Neural cell (in vitro differentiated cells): Measurements from ENCODE around the gene TCN2. TPM values are rescaled to one million over a fixed set of nuclear protein-coding genes. Genes with fewer than 3 reads are reported as not detected.

Experiments used
- H2AFZ ChIP-seq: fragments of 200-600, 300-800 bp; sonication (generic), shearing (Covaris generic); 2 replicates; pipeline ENCODE4 v1.6.0; 2014; ENCODE audit warnings: low read depth, mild to moderate bottlenecking, antibody characterized with exemption, low read length, moderate library complexity
- H3F3A ChIP-seq: fragments of 200-600 bp; shearing (Covaris generic); 2 replicates; pipeline ENCODE4 v1.6.1; 2016; ENCODE audit warnings: mild to moderate bottlenecking, moderate library complexity, mixed read lengths, antibody characterized with exemption, low read length; ENCODE audit not compliant: insufficient read depth, poor library complexity, severe bottlenecking
- H3K27ac ChIP-seq: fragments of 200-600, 300-800 bp; sonication (generic), shearing (Covaris generic); 2 replicates; pipeline ENCODE4 v1.5.1; 2014; ENCODE audit warnings: mild to moderate bottlenecking, low read length, moderate library complexity
- H3K27me3 ChIP-seq: fragments of 300-800, 200-600 bp; sonication (generic), shearing (Covaris generic); 2 replicates; pipeline ENCODE4 v1.6.0; 2014; ENCODE audit warnings: mild to moderate bottlenecking, low read depth, low read length, moderate library complexity; ENCODE audit not compliant: insufficient read depth
- H3K36me3 ChIP-seq: fragments of 300-800, 200-600 bp; sonication (generic), shearing (Covaris generic); 2 replicates; pipeline ENCODE4 v1.5.1; 2014; ENCODE audit warnings: mild to moderate bottlenecking, antibody characterized with exemption, low read length, moderate library complexity; ENCODE audit not compliant: insufficient read depth
- H3K4me2 ChIP-seq: fragments of 300-800, 200-600 bp; sonication (generic), shearing (Covaris generic); 2 replicates; pipeline ENCODE4 v1.6.0; 2014; ENCODE audit warnings: mild to moderate bottlenecking, low read length
- H3K4me3 ChIP-seq: fragments of 300-800, 200-600 bp; sonication (generic), shearing (Covaris generic); 2 replicates; pipeline ENCODE4 v1.5.1; 2014; ENCODE audit warnings: mild to moderate bottlenecking, low read length, moderate library complexity
- H3K79me2 ChIP-seq: fragments of 200-600 bp; shearing (Covaris generic); replicated peaks from 2 replicates; pipeline ENCODE4 v1.6.0; 2014; ENCODE audit warnings: mild to moderate bottlenecking, low read length, moderate library complexity; ENCODE audit not compliant: insufficient read depth
- H3K9ac ChIP-seq: fragments of 300-800, 200-600 bp; sonication (generic), shearing (Covaris generic); 2 replicates; pipeline ENCODE4 v1.6.1; 2016; ENCODE audit warnings: mild to moderate bottlenecking, low read length, mixed read lengths
- H3K9me2 ChIP-seq: fragments of 200-600 bp; shearing (Covaris generic); 2 replicates; pipeline ENCODE4 v1.6.1; 2016; ENCODE audit warnings: mild to moderate bottlenecking, low read length, mixed read lengths; ENCODE audit not compliant: insufficient read depth
- H3K9me3 ChIP-seq: fragments of 200-600, 300-800 bp; sonication (generic), shearing (Covaris generic); 2 replicates; pipeline ENCODE4 v1.6.1; 2016; ENCODE audit warnings: mild to moderate bottlenecking, mixed run types, low read length, moderate library complexity, mixed read lengths
- H4K20me1 ChIP-seq: fragments of 200-600 bp; shearing (Covaris generic); 2 replicates; pipeline ENCODE4 v1.6.1; 2016; ENCODE audit warnings: mild to moderate bottlenecking, mixed run types; ENCODE audit not compliant: insufficient read depth
- CTCF ChIP-seq: fragments of 450-650 bp; IDR thresholded peaks from 2 replicates; pipeline ENCODE4 v1.5.1; 2014; ENCODE audit warnings: antibody characterized with exemption, mild to moderate bottlenecking, moderate library complexity; ENCODE audit not compliant: poor library complexity, severe bottlenecking
- EP300 ChIP-seq: fragments of 450-650 bp; conservative IDR thresholded peaks from 2 replicates; pipeline ENCODE4 v1.6.1; 2014; ENCODE audit warnings: antibody characterized with exemption, mild to moderate bottlenecking, moderate library complexity; ENCODE audit not compliant: poor library complexity, severe bottlenecking
- EZH2 ChIP-seq: fragments of 200-600, 300-800 bp; shearing (Covaris generic), sonication (generic); IDR thresholded peaks from 2 replicates; pipeline ENCODE4 v1.6.1; 2014; ENCODE audit warnings: antibody characterized with exemption, low read length, borderline replicate concordance, mild to moderate bottlenecking; ENCODE audit not compliant: insufficient read depth, poor library complexity, severe bottlenecking
- POLR2AphosphoS5 ChIP-seq: IDR thresholded peaks from 2 replicates; pipeline ENCODE4 v1.6.1; 2012
- RAD21 ChIP-seq: fragments of 450-650 bp; conservative IDR thresholded peaks from 2 replicates; pipeline ENCODE4 v1.6.1; 2014; ENCODE audit warnings: antibody characterized with exemption, mild to moderate bottlenecking, moderate library complexity
- REST ChIP-seq: IDR thresholded peaks from 2 replicates; pipeline ENCODE4 v1.6.1; 2012; ENCODE audit warnings: borderline replicate concordance
- SMC3 ChIP-seq: fragments of 450-650 bp; conservative IDR thresholded peaks from 2 replicates; pipeline ENCODE4 v1.6.1; 2014; ENCODE audit warnings: antibody characterized with exemption, mild to moderate bottlenecking, moderate library complexity; ENCODE audit not compliant: poor library complexity
- TAF1 ChIP-seq: IDR thresholded peaks from 2 replicates; pipeline ENCODE4 v1.6.1; 2012; ENCODE audit warnings: low read depth
- polyA plus RNA-seq: library from polyadenylated mRNA; depleted of rRNA; stranded (reverse); fragments of >200 nt; gene quantifications from 2 replicates; pipeline ENCODE4 v1.2.3, GENCODE V29; 2014

Gene TCN2
- polyA plus RNA-seq, 1 donor from 2014 or later, result 13.0 TPM

DNA sequence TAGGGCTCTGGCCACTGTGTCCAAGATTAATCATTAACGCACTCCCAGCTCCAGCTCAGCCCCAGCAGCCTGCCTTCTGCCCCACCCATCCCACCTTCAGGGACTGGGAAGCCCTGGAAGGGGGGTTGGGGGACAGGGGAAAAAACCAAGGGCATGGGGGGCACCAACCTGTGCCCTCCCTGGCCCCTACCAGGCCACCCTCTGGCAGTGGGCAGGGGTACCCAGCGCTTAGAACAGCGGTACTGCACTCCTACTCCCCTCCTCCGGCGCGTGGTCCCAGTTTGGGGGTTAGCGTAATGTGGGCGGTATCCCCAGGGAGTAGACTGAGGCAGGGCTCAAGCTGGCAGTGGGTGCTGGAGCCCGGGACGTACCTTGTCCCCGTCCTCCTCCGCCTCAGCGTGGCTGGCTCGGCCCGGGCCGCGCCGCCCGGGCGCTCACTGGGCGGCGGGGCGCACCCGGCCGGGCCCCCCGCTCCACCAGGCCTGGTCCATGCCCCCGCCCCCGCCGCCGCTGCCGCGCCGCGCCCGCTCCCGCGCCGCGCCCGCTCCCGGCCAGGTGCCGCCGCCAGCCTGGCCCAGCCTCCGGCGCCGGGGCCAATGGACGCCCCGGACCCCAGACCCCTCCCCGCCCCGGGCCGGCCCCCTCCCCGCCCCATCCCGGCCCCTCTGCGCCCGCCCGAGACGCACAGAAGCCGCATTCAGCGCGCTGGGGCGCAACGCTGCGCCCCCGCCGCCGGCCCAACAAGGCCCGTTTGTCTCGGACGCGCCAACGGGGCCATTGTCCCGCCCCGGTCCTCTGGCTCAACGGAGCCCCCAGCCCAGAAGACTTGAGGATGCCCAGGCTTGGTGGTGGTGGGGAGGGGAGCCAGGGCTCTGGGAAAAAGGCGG is 32.6 kb upstream of the TCN2 start, which contains the start of gene GAL3ST1:
Gene GAL3ST1, minus strand, starts transcription at position 571 of the 887 bp plus-strand sequence. CDS start 17,273 bp downstream, outside the sequence.
- Histone ChIP-seq H3K27me3 (no peaks in the 10 kb centered on the region), H4K20me1 (no peaks in the 10 kb centered on the region), H3K4me3 (peak within 1 kb of the TSS; percentile 37), H3K9me2 (no peaks in the 10 kb centered on the region), H3K27ac (no peak within 1 kb of the TSS), H3K36me3 (no peaks in the 10 kb centered on the region), H3K9ac (no peak within 1 kb of the TSS), H3K9me3 (no peaks in the 10 kb centered on the region), H3K79me2 (no peaks in the 10 kb centered on the region), H2AFZ (no peak within 1 kb of the TSS), H3F3A (no peaks in the 10 kb centered on the region), H3K4me2 (no peak within 1 kb of the TSS)
- no peak for TF ChIP-seq EP300
- no peak for TF ChIP-seq SMC3
- TF ChIP-seq RAD21, result no peak
- no peak for TF ChIP-seq REST

GRCh38 chr22:30574997-30575671 is 31.8 kb upstream of the TCN2 start:
- H3K9ac ChIP-seq, result no peak overlapping the region

DNA sequence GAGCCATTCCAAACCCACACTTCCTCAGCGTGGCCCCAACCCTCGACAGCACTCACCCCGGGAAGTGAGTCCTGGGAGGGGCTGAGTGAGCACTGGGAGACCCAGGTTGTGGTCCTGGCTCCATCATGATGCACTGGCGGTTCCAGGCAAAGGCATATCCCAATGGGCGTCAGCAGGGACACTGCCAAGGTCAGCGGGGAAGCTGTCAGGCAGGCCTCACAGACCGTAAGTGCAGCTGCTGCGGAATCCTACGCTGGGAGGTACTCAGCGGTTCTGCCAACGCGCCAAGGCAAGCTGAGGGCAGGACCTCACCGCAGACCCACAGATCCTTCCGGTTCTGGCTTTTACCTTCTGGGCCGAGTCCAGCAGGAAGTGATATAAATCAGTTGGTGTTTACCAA is 31.1 kb upstream of the TCN2 start:
- Histone ChIP-seq H3K27ac (no peak overlapping the region), H3K9ac (no peak overlapping the region), H3K79me2 (no peaks in the 10 kb centered on the region), H3K36me3 (no peaks in the 10 kb centered on the region), H4K20me1 (no peaks in the 10 kb centered on the region), H3K4me3 (no peak overlapping the region), H2AFZ (no peak overlapping the region), H3K9me3 (no peaks in the 10 kb centered on the region), H3K4me2 (no peak overlapping the region), H3F3A (no peaks in the 10 kb centered on the region), H3K27me3 (no peaks in the 10 kb centered on the region), H3K9me2 (no peaks in the 10 kb centered on the region)
- no peak for TF ChIP-seq RAD21
- TF ChIP-seq EZH2, result no peak
- TF ChIP-seq REST, result no peak
- TF ChIP-seq SMC3, result no peak
- TF ChIP-seq TAF1, result no peak
- TF ChIP-seq POLR2AphosphoS5, result no peak
- TF ChIP-seq EP300, result no peak
- no peak for TF ChIP-seq CTCF

More at GRCh38 chr22:30574997-30575671, 31.8 kb upstream of the TCN2 start:
- H3K27ac ChIP-seq, result no peak overlapping the region
- H3K9me3 ChIP-seq, result no peaks in the 10 kb centered on the region
- H3K79me2 ChIP-seq, result no peaks in the 10 kb centered on the region
- no peak overlapping the region for H3K4me2 ChIP-seq
- H4K20me1 ChIP-seq, result no peaks in the 10 kb centered on the region
- H3K4me3 ChIP-seq, result peak overlapping the region; percentile 37
- H3K9me2 ChIP-seq, result no peaks in the 10 kb centered on the region
- no peak overlapping the region for H2AFZ ChIP-seq
- H3K27me3 ChIP-seq, result no peaks in the 10 kb centered on the region
- no peaks in the 10 kb centered on the region for H3K36me3 ChIP-seq
- TF ChIP-seq EP300, result no peak
- TF ChIP-seq TAF1, result no peak
- no peak for TF ChIP-seq POLR2AphosphoS5
- no peak for TF ChIP-seq RAD21
- H3F3A ChIP-seq, result no peaks in the 10 kb centered on the region
